OCI-LY3 (cell line): Measurements from ENCODE around the gene POLA2.

Experiments
- H2AFZ ChIP-seq: fragments of 200-600, 300-600 bp; shearing (Covaris generic); 2 replicates; pipeline ENCODE4 v1.6.0; 2014; ENCODE audit warnings: antibody characterized with exemption, low read depth, low read length
- H3K27ac ChIP-seq: fragments of 200-600, 300-600 bp; sonication (generic); 2 replicates; pipeline ENCODE4 v1.5.1; 2014; ENCODE audit warnings: mild to moderate bottlenecking, low read length, moderate library complexity, mixed read lengths
- H3K27me3 ChIP-seq: fragments of 200-600, 300-600 bp; sonication (generic); 2 replicates; pipeline ENCODE4 v1.6.1; 2014; ENCODE audit warnings: low read depth, low read length, mixed read lengths
- H3K36me3 ChIP-seq: fragments of 200-600, 300-600 bp; sonication (generic); replicated peaks from 2 replicates; pipeline ENCODE3; 2014; ENCODE audit warnings: low read depth, low read length, mixed read lengths
- H3K4me1 ChIP-seq: fragments of 300-600, 200-600 bp; sonication (generic); 2 replicates; pipeline ENCODE4 v1.6.1; 2014; ENCODE audit warnings: low read length, mixed read lengths
- H3K4me2 ChIP-seq: fragments of 200-600, 300-600 bp; sonication (generic); 2 replicates; pipeline ENCODE4 v1.6.1; 2014; ENCODE audit warnings: low read length, mixed read lengths
- H3K4me3 ChIP-seq: fragments of 300-600, 200-600 bp; sonication (generic); 2 replicates; pipeline ENCODE4 v1.5.1; 2014; ENCODE audit warnings: antibody characterized with exemption, mild to moderate bottlenecking, low read length, moderate library complexity
- H3K79me2 ChIP-seq: fragments of 300-600, 200-600 bp; shearing (Covaris generic); 2 replicates; pipeline ENCODE4 v1.6.1; 2014; ENCODE audit warnings: mild to moderate bottlenecking, low read length, mixed read lengths
- H3K9ac ChIP-seq: fragments of 300-600, 200-600 bp; shearing (Covaris generic); 2 replicates; pipeline ENCODE4 v1.6.0; 2014; ENCODE audit warnings: mild to moderate bottlenecking, low read length, moderate library complexity
- H3K9me3 ChIP-seq: fragments of 200-600, 300-600 bp; shearing (Covaris generic); 2 replicates; pipeline ENCODE4 v1.6.1; 2014; ENCODE audit warnings: low read length, mixed read lengths; ENCODE audit not compliant: insufficient read depth
- H4K20me1 ChIP-seq: fragments of 200-600, 300-600 bp; sonication (generic); 2 replicates; pipeline ENCODE4 v1.6.1; 2016; ENCODE audit warnings: low read length, mixed read lengths; ENCODE audit not compliant: insufficient read depth
- EZH2phosphoT487 ChIP-seq: fragments of 200-600 bp; shearing (Covaris generic); IDR thresholded peaks from 2 replicates; pipeline ENCODE4 v1.6.1; 2018; ENCODE audit warnings: antibody characterized with exemption, mixed run types, low read depth
- TF ChIP-seq, protein P1 (sequence below): fragments of 200-600, 300-600 bp; sonication (generic); IDR thresholded peaks from 2 replicates; pipeline ENCODE4 v1.5.1; 2014; ENCODE audit warnings: antibody characterized with exemption, low read length, low read depth

POLA2 gene

DNA sequence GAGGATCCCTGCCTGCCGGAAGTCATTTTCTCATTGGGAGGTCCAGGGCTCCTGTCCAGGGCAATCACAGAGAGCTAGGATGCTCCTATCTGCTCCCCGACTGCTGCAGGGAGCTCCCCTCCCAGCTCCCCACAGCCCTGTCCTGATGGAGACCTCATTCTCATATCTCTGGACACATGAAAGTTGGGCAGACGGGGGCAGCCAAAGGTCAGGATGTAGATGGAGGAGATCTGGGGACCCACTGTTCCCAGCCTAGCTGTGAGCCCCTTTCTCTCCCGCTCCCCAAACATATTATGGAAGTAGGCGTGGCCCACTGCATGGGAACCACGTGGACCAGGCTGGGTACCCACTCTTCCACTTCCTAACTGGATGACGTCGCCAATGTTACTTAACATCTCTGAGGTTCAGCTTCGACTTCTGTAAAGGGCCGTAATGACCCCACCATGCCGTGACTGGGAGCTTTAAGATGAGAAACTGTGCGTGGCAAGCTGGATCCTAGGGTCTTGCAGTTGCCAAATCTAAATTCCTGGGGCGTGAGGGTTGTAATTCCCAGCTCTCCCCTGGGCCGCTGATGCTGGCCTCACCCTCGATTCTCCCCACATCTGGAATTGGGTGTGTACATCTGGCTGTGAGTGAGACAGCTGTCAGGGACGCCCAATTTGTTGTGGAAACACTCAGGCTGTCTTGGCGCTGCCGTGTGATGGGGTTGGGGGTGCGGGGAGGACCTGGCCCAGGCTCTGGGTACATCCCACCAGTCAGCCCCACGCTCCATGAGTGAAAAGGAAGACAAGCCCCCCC, 54.7 kb downstream of the POLA2 start:
- Histone ChIP-seq H3K4me3 (peak overlapping the region; percentile 82), H3K27ac (no peak overlapping the region), H4K20me1 (no peaks in the 10 kb centered on the region), H3K36me3 (no peaks in the 10 kb centered on the region), H2AFZ (no peak overlapping the region), H3K4me2 (peak overlapping the region; percentile 87), H3K9me3 (no peaks in the 10 kb centered on the region), H3K79me2 (no peaks in the 10 kb centered on the region), H3K9ac (no peak overlapping the region), H3K4me1 (peaks cover 10% of the 10 kb centered on the region), H3K27me3 (peaks cover 24% of the 10 kb centered on the region)
- no peak for TF ChIP-seq EZH2phosphoT487
- TF ChIP-seq, protein P1, sequence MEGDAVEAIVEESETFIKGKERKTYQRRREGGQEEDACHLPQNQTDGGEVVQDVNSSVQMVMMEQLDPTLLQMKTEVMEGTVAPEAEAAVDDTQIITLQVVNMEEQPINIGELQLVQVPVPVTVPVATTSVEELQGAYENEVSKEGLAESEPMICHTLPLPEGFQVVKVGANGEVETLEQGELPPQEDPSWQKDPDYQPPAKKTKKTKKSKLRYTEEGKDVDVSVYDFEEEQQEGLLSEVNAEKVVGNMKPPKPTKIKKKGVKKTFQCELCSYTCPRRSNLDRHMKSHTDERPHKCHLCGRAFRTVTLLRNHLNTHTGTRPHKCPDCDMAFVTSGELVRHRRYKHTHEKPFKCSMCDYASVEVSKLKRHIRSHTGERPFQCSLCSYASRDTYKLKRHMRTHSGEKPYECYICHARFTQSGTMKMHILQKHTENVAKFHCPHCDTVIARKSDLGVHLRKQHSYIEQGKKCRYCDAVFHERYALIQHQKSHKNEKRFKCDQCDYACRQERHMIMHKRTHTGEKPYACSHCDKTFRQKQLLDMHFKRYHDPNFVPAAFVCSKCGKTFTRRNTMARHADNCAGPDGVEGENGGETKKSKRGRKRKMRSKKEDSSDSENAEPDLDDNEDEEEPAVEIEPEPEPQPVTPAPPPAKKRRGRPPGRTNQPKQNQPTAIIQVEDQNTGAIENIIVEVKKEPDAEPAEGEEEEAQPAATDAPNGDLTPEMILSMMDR = no peak

DNA sequence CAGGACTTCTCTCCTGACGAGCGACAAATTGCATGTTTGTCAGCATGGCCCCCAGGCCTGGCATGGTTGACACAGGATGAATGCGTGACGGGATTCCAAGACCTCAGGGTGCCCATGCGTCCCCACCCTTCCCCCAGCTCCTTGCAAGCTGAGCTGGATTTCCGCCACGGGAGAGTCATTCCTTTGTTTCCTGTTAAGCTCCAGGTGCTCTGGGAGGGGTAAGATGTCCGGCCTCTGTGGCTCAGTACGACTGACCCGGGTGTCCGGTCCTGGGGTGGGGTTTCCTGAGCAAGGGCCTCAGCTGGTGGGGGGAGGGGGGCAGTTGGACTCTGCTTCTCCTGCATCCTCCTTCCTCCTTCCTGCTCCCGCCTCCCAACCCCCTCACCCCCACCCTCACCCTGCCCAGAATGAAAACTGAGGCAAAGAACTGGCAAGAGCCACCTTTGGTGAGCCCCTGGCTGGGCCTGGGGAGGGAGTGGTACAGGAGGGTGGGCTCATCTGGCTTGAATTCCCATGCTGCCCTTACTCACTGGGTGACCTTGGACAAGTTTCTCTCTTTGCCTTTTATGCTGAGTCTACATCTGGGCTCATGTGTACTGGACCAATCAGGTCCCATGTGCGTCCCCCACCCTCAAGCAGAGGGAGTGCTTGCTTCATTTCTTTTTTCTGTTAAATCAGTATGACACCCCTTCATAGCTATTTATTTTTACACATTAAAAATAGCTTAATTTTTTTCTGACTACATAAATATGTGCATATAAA, 55.4 kb downstream of the POLA2 start:
- TF ChIP-seq EZH2phosphoT487 = no peak
- TF ChIP-seq, protein P1 = no peak; the same call in 1 of the 2 replicates
- peaks cover 10% of the 10 kb centered on the region for H3K4me1 ChIP-seq
- H3K9me3 ChIP-seq = no peaks in the 10 kb centered on the region
- H3K27ac ChIP-seq = no peak overlapping the region
- H3K4me2 ChIP-seq = no peak overlapping the region
- H3K4me3 ChIP-seq = no peak overlapping the region
- no peak overlapping the region for H2AFZ ChIP-seq
- H3K79me2 ChIP-seq = no peaks in the 10 kb centered on the region
- no peak overlapping the region for H3K9ac ChIP-seq
- no peaks in the 10 kb centered on the region for H4K20me1 ChIP-seq
- H3K36me3 ChIP-seq = no peaks in the 10 kb centered on the region
- H3K27me3 ChIP-seq = peaks cover 24% of the 10 kb centered on the region

DNA sequence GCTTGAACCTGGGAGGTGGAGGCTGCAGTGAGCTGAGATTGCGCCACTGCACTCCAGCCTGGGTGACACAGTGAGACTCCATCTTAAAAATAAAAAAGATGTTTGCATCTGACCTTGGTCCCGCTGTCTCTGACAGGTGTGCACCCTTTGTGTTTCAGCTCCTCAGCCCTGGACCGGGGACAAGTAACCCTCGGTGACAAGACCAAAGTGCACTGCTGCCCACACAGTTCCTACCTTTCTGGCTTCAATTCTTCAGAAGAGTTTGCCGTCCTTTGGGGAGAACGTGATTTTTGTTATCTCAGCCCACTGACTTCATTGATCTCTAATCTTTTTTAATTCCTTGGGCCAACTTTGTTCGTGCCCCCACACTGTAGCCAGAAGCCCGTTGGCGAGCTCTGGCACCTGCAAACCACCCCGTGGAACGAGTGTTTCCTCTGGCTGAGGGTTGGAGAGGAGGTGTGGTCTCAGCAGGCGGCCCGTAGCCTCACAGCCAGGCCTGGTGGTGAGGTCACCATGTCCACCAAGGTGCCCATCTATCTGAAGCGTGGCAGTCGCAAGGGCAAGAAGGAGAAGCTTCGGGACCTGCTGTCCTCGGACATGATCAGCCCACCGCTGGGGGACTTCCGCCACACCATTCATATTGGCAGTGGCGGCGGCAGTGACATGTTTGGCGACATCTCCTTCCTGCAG, 58.8 kb downstream of the POLA2 start:
- TF ChIP-seq, protein P1 = no peak
- TF ChIP-seq EZH2phosphoT487 = no peak
- Histone ChIP-seq H2AFZ (no peak overlapping the region), H3K9ac (no peak overlapping the region), H3K79me2 (no peaks in the 10 kb centered on the region), H3K27ac (no peak overlapping the region), H3K4me3 (no peak overlapping the region), H3K36me3 (no peaks in the 10 kb centered on the region), H4K20me1 (no peaks in the 10 kb centered on the region), H3K4me2 (no peak overlapping the region), H3K27me3 (peaks cover 9% of the 10 kb centered on the region), H3K9me3 (no peaks in the 10 kb centered on the region), H3K4me1 (peaks cover 8% of the 10 kb centered on the region)

DNA sequence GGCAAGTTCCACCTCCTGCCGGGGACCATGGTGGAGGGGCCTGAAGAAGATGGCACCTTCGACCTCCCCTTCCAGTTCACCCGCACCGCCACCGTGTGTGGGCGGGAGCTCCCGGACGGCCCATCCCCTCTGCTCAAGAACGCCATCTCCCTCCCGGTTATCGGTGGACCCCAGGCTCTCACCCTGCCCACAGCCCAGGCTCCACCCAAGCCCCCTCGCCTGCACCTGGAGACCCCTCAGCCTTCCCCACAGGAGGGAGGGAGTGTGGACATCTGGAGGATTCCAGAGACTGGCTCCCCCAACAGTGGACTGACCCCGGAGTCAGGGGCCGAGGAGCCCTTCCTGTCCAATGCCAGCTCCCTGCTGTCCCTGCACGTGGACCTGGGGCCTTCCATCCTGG, 59.3 kb downstream of the POLA2 start:
- Histone ChIP-seq H4K20me1 (no peaks in the 10 kb centered on the region), H3K36me3 (no peaks in the 10 kb centered on the region), H3K4me3 (no peak overlapping the region), H3K4me1 (peaks cover 4% of the 10 kb centered on the region), H3K27ac (no peak overlapping the region), H3K4me2 (no peak overlapping the region), H3K9ac (no peak overlapping the region), H3K9me3 (no peaks in the 10 kb centered on the region), H3K79me2 (no peaks in the 10 kb centered on the region), H3K27me3 (peaks cover 6% of the 10 kb centered on the region), H2AFZ (no peak overlapping the region)
- TF ChIP-seq EZH2phosphoT487 = no peak
- TF ChIP-seq, protein P1 = no peak
